ENCODE data around the gene TASOR. TPM values are rescaled to one million over a fixed set of nuclear protein-coding genes. Genes with fewer than 3 reads are reported as not detected.
"Not testable (repeated sequence)": the region's sequence is repeated elsewhere in the genome, so short reads cannot be mapped to it uniquely, and the experiment has no call there.

TASOR gene
- total and polyA plus RNA-seq, 7 donors: 22.2 to 84.9 (median 67.9) TPM

DNA sequence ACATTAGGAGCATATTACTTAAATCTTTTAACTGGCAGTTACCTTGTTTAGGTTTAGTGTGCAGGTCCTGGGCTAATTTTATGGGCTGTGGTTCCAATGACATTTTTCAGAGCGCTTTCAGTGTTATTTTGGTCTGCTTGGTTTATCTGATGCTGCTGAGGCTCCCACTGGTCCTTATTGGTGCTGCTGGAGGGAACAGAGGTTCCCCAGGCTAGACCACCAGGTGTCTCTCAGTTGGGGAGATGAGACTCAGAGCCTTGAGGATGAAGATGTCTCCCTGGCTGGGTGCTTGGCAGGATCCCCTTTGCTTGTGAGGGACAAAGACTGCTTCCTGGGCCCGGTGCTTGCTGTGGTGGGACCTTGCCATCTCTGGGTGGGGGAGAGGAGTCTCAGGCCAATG is 28.3 kb upstream of the TASOR start:
- no peak for DNase-seq
- Histone ChIP-seq H3K27me3 (no peaks in the 10 kb centered on the region), H3K27ac (no peak overlapping the region), H3K4me1 (no peaks in the 10 kb centered on the region), H3K9me3 (peaks cover 0 to 6% (median 3%) of the 10 kb centered on the region in 4 donors), H3K36me3 (no peaks in the 10 kb centered on the region), H3K4me3 (no peak overlapping the region)
- TF ChIP-seq POLR2AphosphoS5 (IDR thresholded peaks at IDR 0.05): no peak
- TF ChIP-seq POLR2A (IDR thresholded peaks at IDR 0.05): no peak
- no peak for TF ChIP-seq EP300 (IDR thresholded peaks at IDR 0.05)
- TF ChIP-seq, protein P1, sequence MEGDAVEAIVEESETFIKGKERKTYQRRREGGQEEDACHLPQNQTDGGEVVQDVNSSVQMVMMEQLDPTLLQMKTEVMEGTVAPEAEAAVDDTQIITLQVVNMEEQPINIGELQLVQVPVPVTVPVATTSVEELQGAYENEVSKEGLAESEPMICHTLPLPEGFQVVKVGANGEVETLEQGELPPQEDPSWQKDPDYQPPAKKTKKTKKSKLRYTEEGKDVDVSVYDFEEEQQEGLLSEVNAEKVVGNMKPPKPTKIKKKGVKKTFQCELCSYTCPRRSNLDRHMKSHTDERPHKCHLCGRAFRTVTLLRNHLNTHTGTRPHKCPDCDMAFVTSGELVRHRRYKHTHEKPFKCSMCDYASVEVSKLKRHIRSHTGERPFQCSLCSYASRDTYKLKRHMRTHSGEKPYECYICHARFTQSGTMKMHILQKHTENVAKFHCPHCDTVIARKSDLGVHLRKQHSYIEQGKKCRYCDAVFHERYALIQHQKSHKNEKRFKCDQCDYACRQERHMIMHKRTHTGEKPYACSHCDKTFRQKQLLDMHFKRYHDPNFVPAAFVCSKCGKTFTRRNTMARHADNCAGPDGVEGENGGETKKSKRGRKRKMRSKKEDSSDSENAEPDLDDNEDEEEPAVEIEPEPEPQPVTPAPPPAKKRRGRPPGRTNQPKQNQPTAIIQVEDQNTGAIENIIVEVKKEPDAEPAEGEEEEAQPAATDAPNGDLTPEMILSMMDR (IDR thresholded peaks at IDR 0.05): no peak
- intact Hi-C loops (cut with DNase I): no loop called here
- 92 to 95% methylated on average over 2 of the region's 2 CpGs for WGBS, 2 donors

DNA sequence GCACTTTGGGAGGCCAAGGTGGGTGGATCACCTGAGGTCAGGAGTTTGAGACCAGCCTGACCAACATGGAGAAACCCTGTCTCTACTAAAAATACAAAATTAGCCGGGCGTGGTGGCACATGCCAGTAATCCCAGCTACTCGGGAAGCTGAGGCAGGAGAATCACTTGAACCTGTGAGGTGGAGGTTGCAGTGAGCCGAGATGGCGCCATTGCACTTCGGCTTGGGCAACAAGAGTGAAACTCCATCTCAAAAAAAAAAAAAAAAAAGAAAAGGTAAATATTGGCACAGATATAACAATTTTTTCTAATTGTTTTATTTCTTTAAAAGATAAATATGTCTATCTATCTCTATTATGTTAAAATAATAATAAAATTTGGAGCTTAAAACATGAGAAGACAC is 24.3 kb upstream of the TASOR start:
- H3K27ac ChIP-seq, H3K4me1 ChIP-seq, H3K27me3 ChIP-seq, H3K36me3 ChIP-seq, H3K4me3 ChIP-seq, H3K9me3 ChIP-seq, DNase-seq: not testable (repeated sequence)
- intact Hi-C loops (cut with DNase I): loop anchor here (10.0 kb wide), 1 partner anchor 387 kb away; no protein-coding TSS in a partner anchor
- 84 to 90% methylated on average over 6 of the region's 6 CpGs for WGBS, 2 donors

DNA sequence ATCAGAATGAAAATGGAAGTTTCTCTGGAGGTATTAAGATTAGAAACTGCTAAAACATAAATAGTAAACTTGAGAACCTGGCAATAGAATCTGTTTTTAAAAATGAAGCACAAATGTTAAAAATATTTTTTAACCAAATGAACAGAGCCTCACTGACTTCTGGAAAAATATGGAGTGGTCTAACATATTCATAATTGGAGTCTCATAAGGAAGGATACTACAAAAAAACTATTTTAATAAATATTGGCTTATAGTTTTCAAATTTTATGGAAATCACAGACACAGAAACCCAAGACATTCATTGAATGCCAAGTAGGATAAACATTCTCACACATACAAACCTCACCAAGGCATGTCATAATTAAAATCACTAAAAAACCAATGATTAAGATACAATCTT is 23.6 kb upstream of the TASOR start:
- Histone ChIP-seq H3K4me1 (peaks cover 0 to 7% (median 3%) of the 10 kb centered on the region in 4 donors), H3K36me3 (no peaks in the 10 kb centered on the region), H3K27me3 (no peaks in the 10 kb centered on the region), H3K9me3 (no peaks in the 10 kb centered on the region), H3K4me3 (no peak overlapping the region), H3K27ac (no peak overlapping the region)
- TF ChIP-seq EP300 (IDR thresholded peaks at IDR 0.05): no peak
- TF ChIP-seq POLR2A (IDR thresholded peaks at IDR 0.05): no peak
- TF ChIP-seq POLR2AphosphoS5 (IDR thresholded peaks at IDR 0.05): no peak
- TF ChIP-seq, protein P1 (IDR thresholded peaks at IDR 0.05): no peak
- DNase-seq: no peak
- intact Hi-C loops (cut with DNase I): loop anchor here (10.0 kb wide), 1 partner anchor 388 kb away; no protein-coding TSS in a partner anchor

DNA sequence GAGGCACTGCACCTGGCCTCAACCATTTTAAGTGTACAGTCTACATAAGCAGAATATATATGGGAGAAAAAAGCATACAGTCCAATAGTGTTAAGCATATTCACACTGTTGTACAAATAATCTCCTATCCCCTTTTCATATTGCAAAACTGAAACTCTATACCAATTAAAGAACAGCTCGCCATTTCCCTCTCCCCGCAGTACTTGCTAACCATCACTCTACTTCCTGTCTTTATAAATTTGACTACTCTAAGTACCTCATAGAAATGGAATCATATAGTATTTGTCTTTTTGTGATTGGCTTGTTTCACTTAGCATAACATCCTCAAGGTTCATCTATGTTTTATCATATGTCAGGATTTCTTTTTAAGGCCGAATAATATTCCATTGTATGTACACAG is 21.6 kb upstream of the TASOR start:
- Histone ChIP-seq H3K9me3 (no peaks in the 10 kb centered on the region), H3K4me1 (peaks cover 0 to 7% (median 3%) of the 10 kb centered on the region in 4 donors), H3K27me3 (no peaks in the 10 kb centered on the region), H3K27ac (no peak overlapping the region), H3K36me3 (no peaks in the 10 kb centered on the region), H3K4me3 (no peak overlapping the region)
- intact Hi-C loops (cut with DNase I): loop anchor here (10.0 kb wide), 1 partner anchor 390 kb away; no protein-coding TSS in a partner anchor
- DNase-seq: no peak
- TF ChIP-seq, protein P1 (IDR thresholded peaks at IDR 0.05): no peak
- TF ChIP-seq EP300 (IDR thresholded peaks at IDR 0.05) (no peak), POLR2A (IDR thresholded peaks at IDR 0.05) (no peak), POLR2AphosphoS5 (IDR thresholded peaks at IDR 0.05) (no peak)
- WGBS, 2 donors: 70 to 90% methylated on average over 3 of the region's 3 CpGs

DNA sequence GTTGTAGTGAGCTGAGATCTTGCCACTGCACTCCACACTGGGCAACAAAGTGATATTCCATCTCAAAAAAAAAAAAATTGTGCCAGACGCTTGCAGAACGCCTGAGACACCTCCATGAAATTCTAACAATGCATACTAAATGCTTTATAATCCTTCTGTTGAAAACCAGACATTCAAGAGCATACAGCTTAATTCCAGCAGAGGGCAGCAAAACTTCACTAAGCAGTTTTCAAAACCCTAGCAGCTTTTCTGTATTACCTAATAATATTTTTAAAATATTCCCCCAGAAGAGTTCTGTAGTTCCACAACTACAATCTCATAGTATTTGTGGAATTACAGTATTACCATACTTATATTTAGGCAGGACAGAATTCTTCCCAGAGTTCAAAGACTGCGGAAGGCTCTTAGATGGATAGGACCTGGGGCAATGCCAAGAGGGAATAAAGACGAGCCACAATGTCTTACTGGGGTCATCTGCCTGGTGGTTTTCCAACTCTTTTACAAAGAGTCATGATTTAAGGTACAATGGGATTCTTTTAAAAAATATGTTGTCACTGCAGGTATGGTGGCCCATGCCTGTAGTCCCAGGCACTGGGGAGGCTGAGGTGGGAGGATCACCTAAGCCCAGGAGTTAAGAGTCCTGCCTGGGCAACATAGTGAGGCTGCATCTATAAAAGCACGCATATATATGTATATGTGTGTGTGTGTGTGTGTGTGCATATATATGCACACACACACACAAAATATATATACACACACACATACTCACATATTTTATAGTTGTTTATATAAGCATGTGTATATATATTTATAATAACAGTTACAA is 19.6 kb upstream of the TASOR start:
- Histone ChIP-seq H3K4me3 (no peak overlapping the region), H3K36me3 (no peaks in the 10 kb centered on the region), H3K4me1 (peaks cover 0 to 7% (median 3%) of the 10 kb centered on the region in 4 donors), H3K9me3 (no peaks in the 10 kb centered on the region), H3K27me3 (no peaks in the 10 kb centered on the region), H3K27ac (no peak overlapping the region)
- no peak for DNase-seq
- TF ChIP-seq POLR2A (IDR thresholded peaks at IDR 0.05): no peak
- no peak for TF ChIP-seq EP300 (IDR thresholded peaks at IDR 0.05)
- TF ChIP-seq, protein P1 (IDR thresholded peaks at IDR 0.05): peak; percentile 69 to 81 (median 77)
- no peak for TF ChIP-seq POLR2AphosphoS5 (IDR thresholded peaks at IDR 0.05)
- intact Hi-C loops (cut with DNase I): loop anchor here (1.0 to 10.0 kb wide), 3 partner anchors 99 to 392 kb away; partner anchors contain the start of gene ARHGEF3
- WGBS, 2 donors: 17 to 36% methylated on average over 5 of the region's 5 CpGs

Measured in sigmoid colon (tissue), 7 donors.